Fibroblast of pulmonary artery (primary cell): ENCODE results near the gene SLC17A3.

ENCODE experiments used
- DNase-seq: peaks from one replicate; pipeline ENCODE4 v3.0.0-alpha.2; 2010; ENCODE audit warnings: low read depth
- H3K4me3 ChIP-seq: replicated peaks from 2 replicates; pipeline ENCODE4 v1.5.1; 2011; ENCODE audit warnings: low read depth, mild to moderate bottlenecking, control low read depth, low read length, moderate library complexity
- TF ChIP-seq, protein P1 (sequence below): IDR thresholded peaks from 2 replicates; pipeline ENCODE4 v1.5.1; 2011; ENCODE audit warnings: mild to moderate bottlenecking, control low read depth, low read length, inconsistent platforms; ENCODE audit errors: missing control alignments

The SLC17A3 gene

GRCh38 chr6:25874118-25874517 is at the start of gene SLC17A3:
TSS of gene SLC17A3 (minus strand) at chr6:25874243. CDS start at chr6:25868387, 5,856 bp downstream.
- no peak for DNase-seq
- TF ChIP-seq, protein P1, sequence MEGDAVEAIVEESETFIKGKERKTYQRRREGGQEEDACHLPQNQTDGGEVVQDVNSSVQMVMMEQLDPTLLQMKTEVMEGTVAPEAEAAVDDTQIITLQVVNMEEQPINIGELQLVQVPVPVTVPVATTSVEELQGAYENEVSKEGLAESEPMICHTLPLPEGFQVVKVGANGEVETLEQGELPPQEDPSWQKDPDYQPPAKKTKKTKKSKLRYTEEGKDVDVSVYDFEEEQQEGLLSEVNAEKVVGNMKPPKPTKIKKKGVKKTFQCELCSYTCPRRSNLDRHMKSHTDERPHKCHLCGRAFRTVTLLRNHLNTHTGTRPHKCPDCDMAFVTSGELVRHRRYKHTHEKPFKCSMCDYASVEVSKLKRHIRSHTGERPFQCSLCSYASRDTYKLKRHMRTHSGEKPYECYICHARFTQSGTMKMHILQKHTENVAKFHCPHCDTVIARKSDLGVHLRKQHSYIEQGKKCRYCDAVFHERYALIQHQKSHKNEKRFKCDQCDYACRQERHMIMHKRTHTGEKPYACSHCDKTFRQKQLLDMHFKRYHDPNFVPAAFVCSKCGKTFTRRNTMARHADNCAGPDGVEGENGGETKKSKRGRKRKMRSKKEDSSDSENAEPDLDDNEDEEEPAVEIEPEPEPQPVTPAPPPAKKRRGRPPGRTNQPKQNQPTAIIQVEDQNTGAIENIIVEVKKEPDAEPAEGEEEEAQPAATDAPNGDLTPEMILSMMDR, result no peak
- no peak within 1 kb of the TSS for H3K4me3 ChIP-seq

DNA sequence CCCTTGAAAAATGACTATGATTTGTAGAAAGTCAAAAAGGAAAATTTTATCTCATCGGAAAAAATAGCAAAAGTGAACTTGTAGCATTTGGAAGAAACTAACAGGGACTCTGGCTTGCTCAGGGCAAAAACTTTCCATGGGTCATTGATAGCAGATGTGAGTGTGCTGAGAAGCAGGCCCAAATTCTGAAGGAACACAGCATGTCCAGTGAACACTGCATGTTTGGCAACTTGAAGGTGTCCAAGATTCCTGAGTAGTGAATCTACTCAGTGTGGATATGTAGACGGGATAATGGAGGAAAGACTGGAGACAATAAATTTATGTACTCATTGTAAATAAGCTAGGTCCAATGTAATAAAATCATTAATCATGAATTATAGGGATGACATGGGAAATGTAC is 48.3 kb upstream of the SLC17A3 start:
- TF ChIP-seq, protein P1, result no peak
- no peak overlapping the region for H3K4me3 ChIP-seq
- peak; percentile 29 for DNase-seq

DNA sequence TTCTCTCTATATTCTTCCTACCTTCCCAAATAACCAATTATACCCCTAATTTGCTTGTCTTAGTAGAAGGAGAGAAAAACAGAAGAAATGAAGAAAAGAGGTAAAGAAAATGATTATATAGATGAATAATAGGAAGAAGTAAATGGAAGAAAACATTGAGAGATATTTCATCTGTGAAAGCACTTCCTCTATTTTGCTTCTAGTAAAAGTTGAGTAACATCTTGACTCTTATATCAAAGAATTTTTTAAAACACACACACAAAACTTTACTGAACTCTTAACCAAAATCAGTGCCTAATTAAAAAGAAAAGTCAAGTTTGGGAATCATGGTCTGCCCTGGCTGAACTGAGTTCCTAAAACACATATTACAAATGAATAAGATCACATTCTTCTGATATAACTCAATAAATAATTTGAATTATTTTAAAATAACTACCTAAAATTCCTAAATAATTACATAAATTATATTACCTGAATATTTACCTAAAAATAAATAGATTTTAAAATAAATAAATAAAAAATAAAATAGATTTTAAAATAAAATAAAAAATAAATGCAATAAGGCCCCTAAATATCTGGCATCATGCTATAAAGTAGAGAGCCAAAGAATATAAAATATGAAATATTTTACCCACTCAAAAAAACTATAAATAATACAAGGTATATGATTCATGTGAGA is 47.6 kb upstream of the SLC17A3 start:
- TF ChIP-seq, protein P1, result no peak
- DNase-seq, result no peak
- H3K4me3 ChIP-seq, result no peak overlapping the region

GRCh38 chr6:25919657-25920056 is 45.6 kb upstream of the SLC17A3 start:
- no peak for DNase-seq
- TF ChIP-seq, protein P1, result no peak
- no peak overlapping the region for H3K4me3 ChIP-seq

DNA sequence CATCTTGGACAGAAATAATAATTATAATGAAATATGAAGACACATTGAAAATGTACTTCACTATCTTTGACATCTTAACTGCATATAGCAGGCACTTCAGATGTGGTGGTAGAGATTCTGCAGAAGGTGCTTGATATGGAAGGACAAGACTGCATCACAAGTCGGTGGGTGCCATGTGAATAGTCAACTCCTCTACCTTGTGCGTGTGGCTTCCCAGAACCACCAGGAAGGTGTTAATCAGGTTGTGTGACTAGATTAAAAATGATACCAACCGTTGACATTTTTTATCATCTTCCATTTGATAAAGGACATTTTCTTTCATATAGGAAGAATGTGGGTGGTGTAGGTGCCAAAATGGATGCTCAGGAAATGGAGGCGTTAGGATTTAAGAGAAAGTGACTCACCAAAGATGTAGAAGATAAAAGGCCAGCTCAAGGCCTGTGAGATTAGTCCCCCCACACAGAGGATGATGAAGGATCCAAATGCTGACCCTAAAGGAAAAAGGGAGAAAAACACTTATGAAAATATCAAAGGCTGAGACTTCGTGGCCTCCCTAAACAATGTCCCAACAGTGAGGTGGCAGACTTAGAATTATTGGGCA is 44.1 kb upstream of the SLC17A3 start:
- TF ChIP-seq, protein P1, result no peak
- no peak overlapping the region for H3K4me3 ChIP-seq
- DNase-seq, result no peak

- DNase-seq, result no peak
- TF ChIP-seq, protein P1, result no peak
- no peak overlapping the region for H3K4me3 ChIP-seq
These were observed 42.9 kb upstream of the SLC17A3 start for GRCh38 chr6:25916789-25917490.
